ENCODE data around the gene MEIKIN. TPM values are rescaled to one million over a fixed set of nuclear protein-coding genes. Genes with fewer than 3 reads are reported as not detected.
A peak's percentile ranks its signal among the peaks of the same experiment; 100 is the strongest.

MEIKIN gene
- total and polyA plus RNA-seq, 2 of the 8 experiments (the other 6 are each of a cell fraction or from before 2014, with no cell fraction given), result not detected

- Histone ChIP-seq H2AK5ac (ENCODE audit: low read depth, low read length) (no peak within 1 kb of the TSS), H2AFZ (ENCODE audit: low read length) (peak within 1 kb of the TSS; percentile 73; the same call in 1 of the 2 replicates), H4K8ac (ENCODE audit: extremely low read depth, insufficient read depth, low read length) (peak within 1 kb of the TSS; percentile 97), H3K14ac (ENCODE audit: insufficient read length) (no peak within 1 kb of the TSS), H2BK12ac (ENCODE audit: low read depth, low read length) (0 out of 2 replicates have a peak within 1 kb of the TSS, but pooled peaks have one; percentile 22), H3K36me3 (ENCODE audit: control insufficient read depth in 2 of 4, insufficient read depth in 4 of 4, low read length in 3 of 4) (no peaks in the 10 kb centered on the region), H3K79me2 (ENCODE audit: control insufficient read depth in 1 of 2, insufficient read depth in 2 of 2, low read length in 2 of 2) (peaks cover 3 to 39% of the 10 kb centered on the region in 2 experiments; a peak in 3 of 4 replicates), H3K56ac (replicated peaks; ENCODE audit: insufficient read length, low read depth, low read length) (no peak within 1 kb of the TSS), H4K5ac (ENCODE audit: insufficient read length, low read depth, low read length) (peak within 1 kb of the TSS; percentile 38), H3K23me2 (ENCODE audit: low read depth, low read length) (peaks cover 3% of the 10 kb centered on the region; the same call in 1 of the 2 replicates), H3K18ac (ENCODE audit: extremely low read depth, low read length) (peak within 1 kb of the TSS; percentile 89), H3K9me3 (ENCODE audit: insufficient read depth in 2 of 2, low read depth in 1 of 2, low read length in 1 of 2) (no peaks in the 10 kb centered on the region), H2BK5ac (ENCODE audit: low read depth, low read length) (peak within 1 kb of the TSS; percentile 79), H3K27ac (ENCODE audit: low read depth, low read length) (peak within 1 kb of the TSS; percentile 68; the same call in 1 of the 2 replicates), H3K4me1 (replicated peaks in 1 of 4; ENCODE audit: control insufficient read depth in 3 of 4, insufficient read depth in 4 of 4, low read length in 3 of 4) (0 out of 7 replicates have a peak, but pooled peaks cover 0 to 1% (median 0%) of the 10 kb centered on the region in 4 experiments), H3K4me2 (ENCODE audit: insufficient read depth in 1 of 2, low read depth in 2 of 2, low read length in 2 of 2) (peak within 1 kb of the TSS; percentile 64 to 78), H2BK120ac (replicated peaks; ENCODE audit: low read depth, low read length) (no peak within 1 kb of the TSS), H2BK15ac (ENCODE audit: low read length) (no peak within 1 kb of the TSS), H3K9ac (replicated peaks in 1 of 4; ENCODE audit: extremely low read depth in 1 of 4, low read depth in 3 of 4, low read length in 3 of 4) (peak within 1 kb of the TSS; percentile 42 to 85 (median 74)), H4K91ac (replicated peaks; ENCODE audit: insufficient read length, low read length) (peak within 1 kb of the TSS; percentile 60), H3K4me3 (ENCODE audit: extremely low read depth in 1 of 4, insufficient read depth in 2 of 4, low read depth in 3 of 4, low read length in 4 of 4) (peak within 1 kb of the TSS; percentile 76 to 96 (median 89)), H3K4ac (replicated peaks; ENCODE audit: insufficient read length, low read depth, low read length) (no peak within 1 kb of the TSS), H3K79me1 (ENCODE audit: low read depth, low read length) (peaks cover 3% of the 10 kb centered on the region; the same call in 1 of the 2 replicates), H4K20me1 (replicated peaks in 1 of 2; ENCODE audit: control insufficient read depth in 1 of 2, insufficient read depth in 2 of 2, low read length in 2 of 2) (peaks cover 3% of the 10 kb centered on the region in 2 experiments), H2BK20ac (ENCODE audit: low read length) (no peak within 1 kb of the TSS), H3K27me3 (replicated peaks in 1 of 4; ENCODE audit: control insufficient read depth in 3 of 4, extremely low read depth in 1 of 4, insufficient read depth in 3 of 4, low read length in 3 of 4) (peaks cover 0 to 3% (median 0%) of the 10 kb centered on the region in 4 experiments; a peak in 1 of 7 replicates), H3K23ac (ENCODE audit: insufficient read length) (no peak within 1 kb of the TSS)
- FAIRE-seq (no peak), DNase-seq (ENCODE audit: low read depth in 1 of 2, low spot score in 2 of 2) (peak; percentile 88 to 98)
- CTCF ChIA-PET (ENCODE audit: partially characterized antibody), result interaction anchor here (1.2 to 3.1 kb wide), 4 partner anchors 13 to 211 kb away, joined by 3 to 20 read pairs (median 10); no protein-coding TSS in a partner anchor
- POLR2A ChIA-PET (ENCODE audit: partially characterized antibody), result interaction anchor here (0.6 to 2.4 kb wide), 15 partner anchors 9 to 570 kb away, joined by 3 to 14 read pairs (median 3); no protein-coding TSS in a partner anchor
- WGBS, 2 experiments (ENCODE audit: extremely low coverage in 1 of 2, insufficient coverage in 1 of 2, insufficient read length in 1 of 2, insufficient replicate concordance in 2 of 2, low coverage in 1 of 2, low lambda C conversion rate in 2 of 2, missing lambda C conversion rate in 1 of 2), result 1% methylated on average over 51 of the region's 79 CpGs; no CpG with 5 or more reads in 1 of the 2 experiments
- TF ChIP-seq SP2 (IDR thresholded peaks at IDR 0.05; ENCODE audit: low read length), result no peak
- peak; percentile 71 for TF ChIP-seq TBP (IDR thresholded peaks at IDR 0.05; ENCODE audit: low read depth, low read length)
- 0 out of 2 replicates have a peak, but pooled peaks have one; percentile 17 for TF ChIP-seq CHD2 (IDR thresholded peaks at IDR 0.05; ENCODE audit: low read length)
- peak; percentile 79 for TF ChIP-seq PHF8 (conservative IDR thresholded peaks at IDR 0.05; ENCODE audit: low read depth, low read length)
- no peak for TF ChIP-seq SIRT6 (IDR thresholded peaks at IDR 0.05; ENCODE audit: low read length)
- no peak for TF ChIP-seq RNF2 (IDR thresholded peaks at IDR 0.05; ENCODE audit: borderline replicate concordance, low read depth, low read length, missing control alignments, poor library complexity, severe bottlenecking)
- peak; percentile 83 for TF ChIP-seq E2F6 (IDR thresholded peaks at IDR 0.05)
- TF ChIP-seq SAP30 (IDR thresholded peaks at IDR 0.05; ENCODE audit: insufficient read depth, insufficient replicate concordance, low read length), result no peak
- no peak for TF ChIP-seq SIX5 (IDR thresholded peaks at IDR 0.05; ENCODE audit: low read depth, low read length)
Measured at GRCh38 chr5:131796793-131797693, 148.4 kb downstream of the MEIKIN start, which contains the start of gene FNIP1. FNIP1 (minus strand) TSS chr5:131797017; CDS start chr5:131796921, 96 bp downstream.
